GM12873 (cell line): ENCODE measurements around the gene WWC2.

ENCODE experiments used
- TF ChIP-seq, protein P1 (sequence below): IDR thresholded peaks from 2 replicates; pipeline ENCODE4 v1.5.1; 2012; ENCODE audit warnings: low read depth, mild to moderate bottlenecking, moderate library complexity, low read length, control low read depth; ENCODE audit not compliant: insufficient read depth; ENCODE audit errors: missing control alignments

The WWC2 gene

DNA sequence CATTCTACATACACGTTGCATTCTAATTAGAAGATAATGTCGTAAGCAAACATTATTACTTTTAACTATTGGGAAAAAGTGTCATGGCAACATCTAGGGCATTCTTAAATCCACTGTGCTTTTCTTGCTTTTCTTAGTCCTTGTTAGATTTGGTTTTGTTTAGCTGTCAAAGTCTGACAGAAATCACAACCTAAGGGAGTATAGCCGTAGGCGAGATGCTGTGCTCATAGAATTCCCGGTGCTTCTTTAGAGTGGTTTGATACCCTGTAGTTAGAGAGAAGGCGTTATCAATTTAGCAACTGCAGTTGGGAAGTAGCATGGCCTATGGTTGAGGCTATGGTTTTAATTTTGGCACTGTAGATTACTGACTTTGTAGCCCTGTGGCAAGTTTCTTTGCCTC is 45.7 kb downstream of the WWC2 start:
- TF ChIP-seq, protein P1, sequence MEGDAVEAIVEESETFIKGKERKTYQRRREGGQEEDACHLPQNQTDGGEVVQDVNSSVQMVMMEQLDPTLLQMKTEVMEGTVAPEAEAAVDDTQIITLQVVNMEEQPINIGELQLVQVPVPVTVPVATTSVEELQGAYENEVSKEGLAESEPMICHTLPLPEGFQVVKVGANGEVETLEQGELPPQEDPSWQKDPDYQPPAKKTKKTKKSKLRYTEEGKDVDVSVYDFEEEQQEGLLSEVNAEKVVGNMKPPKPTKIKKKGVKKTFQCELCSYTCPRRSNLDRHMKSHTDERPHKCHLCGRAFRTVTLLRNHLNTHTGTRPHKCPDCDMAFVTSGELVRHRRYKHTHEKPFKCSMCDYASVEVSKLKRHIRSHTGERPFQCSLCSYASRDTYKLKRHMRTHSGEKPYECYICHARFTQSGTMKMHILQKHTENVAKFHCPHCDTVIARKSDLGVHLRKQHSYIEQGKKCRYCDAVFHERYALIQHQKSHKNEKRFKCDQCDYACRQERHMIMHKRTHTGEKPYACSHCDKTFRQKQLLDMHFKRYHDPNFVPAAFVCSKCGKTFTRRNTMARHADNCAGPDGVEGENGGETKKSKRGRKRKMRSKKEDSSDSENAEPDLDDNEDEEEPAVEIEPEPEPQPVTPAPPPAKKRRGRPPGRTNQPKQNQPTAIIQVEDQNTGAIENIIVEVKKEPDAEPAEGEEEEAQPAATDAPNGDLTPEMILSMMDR: no peak

DNA sequence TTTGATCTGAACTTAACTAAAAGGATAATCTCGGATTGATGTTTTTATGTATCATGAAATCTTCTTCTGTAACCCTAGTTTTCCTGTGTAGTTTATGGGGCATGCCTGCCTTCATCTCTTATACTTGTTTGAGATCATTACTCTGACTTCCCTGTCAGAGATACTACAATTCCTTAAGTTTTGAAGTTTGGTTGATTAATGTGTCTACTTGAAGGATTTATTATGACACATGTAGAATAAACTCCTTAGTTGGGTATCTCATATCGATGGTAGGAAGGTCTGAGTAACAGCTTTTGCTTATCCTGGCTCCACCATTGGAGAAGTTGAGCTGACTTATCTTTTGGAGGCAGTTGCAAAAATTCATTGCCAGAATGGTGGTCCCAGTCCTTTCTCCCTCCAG is 46.7 kb downstream of the WWC2 start:
- TF ChIP-seq, protein P1: no peak

DNA sequence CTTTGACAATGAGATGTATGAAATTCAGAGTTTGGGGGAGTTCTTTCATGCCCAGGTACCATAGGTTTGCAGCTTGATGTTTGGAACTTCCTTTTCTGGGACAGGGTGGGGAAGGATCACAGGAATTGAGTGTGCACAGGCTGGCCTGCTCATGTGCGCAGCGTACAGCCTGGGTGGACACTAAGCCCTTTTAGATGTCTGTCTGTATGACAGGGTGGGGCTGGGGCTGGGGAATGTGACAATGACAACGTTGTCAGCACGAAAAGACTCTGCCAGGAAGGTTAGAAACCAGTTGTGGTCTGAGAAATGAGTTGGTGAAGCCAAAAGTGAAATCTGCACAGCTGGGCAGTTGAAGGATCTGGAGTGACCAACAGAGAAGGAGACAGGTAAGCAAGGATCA is 47.4 kb downstream of the WWC2 start:
- TF ChIP-seq, protein P1: no peak

DNA sequence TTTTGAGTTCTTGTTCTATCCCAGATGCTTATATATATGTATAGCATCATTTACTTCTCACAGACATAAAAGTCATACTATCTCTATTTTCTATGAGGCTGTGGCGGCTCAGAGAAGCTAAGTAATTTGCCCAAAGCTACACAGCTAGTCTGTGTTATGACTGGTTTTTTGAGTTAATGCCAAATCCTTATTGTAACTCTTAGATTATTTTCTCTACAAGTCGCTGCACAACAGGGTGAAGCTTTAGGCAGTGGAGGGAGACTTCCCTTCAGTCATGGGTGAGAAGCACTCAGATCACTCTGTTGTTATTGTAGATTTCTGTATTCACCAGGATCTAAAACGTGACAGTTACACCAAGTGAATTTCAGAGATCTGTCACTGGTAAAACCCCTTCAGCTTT is 48.1 kb downstream of the WWC2 start:
- TF ChIP-seq, protein P1: no peak

DNA sequence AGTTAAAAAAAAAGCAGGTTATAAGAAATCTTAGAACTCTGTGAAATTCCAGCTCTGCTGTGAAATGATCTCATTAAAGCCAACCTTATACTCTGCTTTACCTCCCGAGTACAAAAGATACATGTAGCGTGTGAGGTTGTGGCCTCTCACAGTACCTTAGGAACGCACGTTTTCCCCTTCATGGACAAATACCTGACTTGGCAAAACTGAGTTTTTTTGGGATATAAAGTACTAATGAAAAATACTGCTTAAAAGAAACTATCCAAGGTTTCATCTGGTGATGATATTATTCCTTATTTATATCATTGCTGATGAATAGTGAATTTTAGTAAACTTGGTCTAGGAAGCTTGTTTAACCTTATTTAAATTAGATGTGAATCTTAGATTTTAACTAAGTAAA is 48.9 kb downstream of the WWC2 start:
- TF ChIP-seq, protein P1: no peak

DNA sequence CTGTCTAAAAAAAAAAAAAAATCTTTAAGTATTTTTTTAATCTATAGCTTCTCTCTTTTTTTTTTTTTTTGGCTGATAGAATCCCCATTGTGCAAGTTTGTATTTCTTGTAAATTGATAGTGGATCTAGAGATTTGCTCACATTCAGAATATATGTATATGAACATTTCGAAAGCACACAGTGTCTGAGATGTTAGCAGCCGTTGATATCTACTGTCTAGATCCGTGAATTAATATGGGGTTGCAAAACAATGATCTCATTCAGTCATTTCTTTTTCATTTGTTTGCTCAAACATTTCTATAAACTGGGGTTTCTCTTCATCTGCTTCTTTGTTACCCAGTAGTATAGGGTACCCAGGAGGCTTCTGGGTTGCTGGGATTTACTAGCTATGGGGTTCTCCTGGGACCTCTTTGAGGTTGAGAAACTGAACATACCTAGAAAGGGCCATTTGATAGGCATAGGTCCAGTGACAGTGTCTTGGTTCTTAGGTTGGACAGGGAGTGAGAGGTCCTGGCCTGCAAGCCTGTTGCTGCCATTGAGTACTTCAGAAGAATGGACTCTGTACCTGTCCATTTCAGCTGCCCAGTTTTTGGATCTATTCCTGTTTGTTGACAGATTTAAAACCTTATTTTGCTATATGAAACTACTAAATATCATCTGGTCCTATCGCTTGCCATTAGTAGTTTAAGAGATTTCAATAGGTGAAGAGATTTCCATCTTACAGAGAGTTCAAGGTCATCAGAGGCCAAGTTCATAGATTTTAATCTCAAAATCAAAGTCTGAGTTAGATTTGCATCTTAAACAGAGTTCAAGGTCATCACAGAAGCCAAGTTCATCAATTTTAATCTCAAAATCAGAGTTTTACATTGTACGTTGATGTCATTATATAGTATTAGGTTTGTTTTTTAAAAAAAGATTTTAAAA is 50.8 kb downstream of the WWC2 start:
- TF ChIP-seq, protein P1: no peak

DNA sequence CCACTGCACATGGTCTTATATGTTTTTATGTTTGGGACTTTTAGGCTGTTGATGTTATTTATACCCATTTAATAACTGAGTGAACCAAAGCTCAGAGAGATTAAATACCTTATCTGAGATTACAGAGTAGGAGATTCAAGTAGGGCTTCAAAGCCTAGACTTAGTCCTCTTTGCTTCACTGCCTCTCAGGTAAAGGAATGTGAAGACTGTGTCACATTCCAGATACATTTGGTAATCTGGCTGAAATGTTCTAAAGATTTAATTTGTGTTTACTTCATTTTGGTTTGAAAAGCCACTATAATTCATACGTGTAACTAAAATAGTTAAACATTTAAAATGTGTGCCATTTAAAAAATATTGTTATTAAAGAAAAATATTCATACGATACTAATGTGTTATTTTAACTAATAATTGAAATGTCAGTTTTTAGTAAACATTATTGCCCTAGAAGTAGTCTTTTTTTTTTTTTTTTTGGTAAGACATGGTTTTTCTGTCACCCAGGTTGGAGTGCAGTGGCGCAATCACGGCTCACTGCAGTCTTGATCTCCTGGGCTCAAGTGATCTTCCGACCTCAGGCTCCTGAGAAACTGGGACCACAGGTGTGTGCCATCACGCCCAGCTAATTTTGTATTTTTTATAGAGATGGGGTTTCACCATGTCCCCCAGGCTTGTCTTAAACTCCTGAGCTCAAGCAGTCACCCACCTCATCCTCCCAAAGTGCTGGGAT is 54.3 kb downstream of the WWC2 start:
- TF ChIP-seq, protein P1: no peak
